Measurements from ENCODE around the gene TACO1. TPM values are rescaled to one million over a fixed set of nuclear protein-coding genes. Genes with fewer than 3 reads are reported as not detected.

TACO1 gene
- total RNA-seq, 1 donor from 2014 or later, result 24.4 TPM

GRCh38 chr17:63653050-63653449 lies 52.4 kb downstream of the TACO1 start:
- no peak overlapping the region for H3K27ac Mint-ChIP-seq (ENCODE audit: unreplicated experiment)
- H3K4me1 Mint-ChIP-seq, result peaks cover 8% of the 10 kb centered on the region
- H3K36me3 Mint-ChIP-seq (ENCODE audit: low read depth), result no peaks in the 10 kb centered on the region
- no peaks in the 10 kb centered on the region for H3K9me3 Mint-ChIP-seq
- no peak for TF ChIP-seq CTCF (conservative IDR thresholded peaks at IDR 0.05)
- no peak overlapping the region for H3K4me3 Mint-ChIP-seq
- H3K27me3 Mint-ChIP-seq (ENCODE audit: low read depth), result no peaks in the 10 kb centered on the region
- DNase-seq (ENCODE audit: low read depth, low spot score), result no peak

- no peak for TF ChIP-seq CTCF (conservative IDR thresholded peaks at IDR 0.05)
- H3K9me3 Mint-ChIP-seq, result no peaks in the 10 kb centered on the region
- H3K27ac Mint-ChIP-seq (ENCODE audit: unreplicated experiment), result no peak overlapping the region
- no peak for DNase-seq (ENCODE audit: low read depth, low spot score)
- H3K4me1 Mint-ChIP-seq, result peaks cover 8% of the 10 kb centered on the region
- no peak overlapping the region for H3K4me3 Mint-ChIP-seq
- no peaks in the 10 kb centered on the region for H3K36me3 Mint-ChIP-seq (ENCODE audit: low read depth)
- H3K27me3 Mint-ChIP-seq (ENCODE audit: low read depth), result no peaks in the 10 kb centered on the region
Measured at GRCh38 chr17:63657786-63658185, 57.1 kb downstream of the TACO1 start.

Other genes starting within 250 kb of the TACO1 start
- gene CYB561, start 154.6 kb upstream of the TACO1 start, total RNA-seq, result 10.5 and 12.2 TPM in 2 replicates
- 0.42 and 0.61 TPM in 2 replicates for gene ACE, start 123.8 kb upstream of the TACO1 start, total RNA-seq
- gene KCNH6, start 77.5 kb upstream of the TACO1 start, total RNA-seq, result 0.12 TPM in 1 of 2 replicates, not detected in the other
- gene DCAF7, start 50.4 kb upstream of the TACO1 start, total RNA-seq, result 146 TPM in 2 replicates
- 26.0 and 28.0 TPM in 2 replicates for gene MAP3K3, start 21.5 kb downstream of the TACO1 start, total RNA-seq
- 134 and 145 TPM in 2 replicates for gene LIMD2, start 99.2 kb downstream of the TACO1 start, total RNA-seq
- gene STRADA, start 140.9 kb downstream of the TACO1 start, total RNA-seq, result 55.0 and 55.9 TPM in 2 replicates
- 72.9 and 73.2 TPM in 2 replicates for gene CCDC47, start 172.7 kb downstream of the TACO1 start, total RNA-seq
- 160 and 161 TPM in 2 replicates for gene DDX42, start 173.3 kb downstream of the TACO1 start, total RNA-seq
- gene PSMC5, start 226.5 kb downstream of the TACO1 start, total RNA-seq, result 170 and 178 TPM in 2 replicates
- 57.4 and 59.9 TPM in 2 replicates for gene FTSJ3, start 226.8 kb downstream of the TACO1 start, total RNA-seq
- gene SMARCD2, start 241.8 kb downstream of the TACO1 start, total RNA-seq, result 43.0 and 45.5 TPM in 2 replicates

Measured in neural crest cell (in vitro differentiated cells).